Measurements from ENCODE around the gene PRR12. TPM values are rescaled to one million over a fixed set of nuclear protein-coding genes. Genes with fewer than 3 reads are reported as not detected.

PRR12 gene
- total and polyA plus RNA-seq, 2 donors from 2014 or later: 4.9 to 27.4 TPM

GRCh38 chr19:49599378-49600295 lies 8.7 kb downstream of the PRR12 start:
- intact Hi-C loops (cut with DNase I): no loop called here
- no peaks in the 10 kb centered on the region for H3K27me3 ChIP-seq (ENCODE audit: control insufficient read depth, insufficient read depth, low read length)
- no peak for FAIRE-seq

GRCh38 chr19:49601482-49602038 lies 10.6 kb downstream of the PRR12 start:
- Histone ChIP-seq H3K4me1 (ENCODE audit: control insufficient read depth in 2 of 3, insufficient read depth in 2 of 3, low read depth in 1 of 3, low read length in 3 of 3) (no peaks in the 10 kb centered on the region), H3K4me3 (ENCODE audit: low read length in 3 of 3) (no peak overlapping the region), H3K9ac (ENCODE audit: low read length in 3 of 3) (no peak overlapping the region), H3K9me3 (ENCODE audit: control insufficient read depth in 2 of 3, insufficient read depth in 1 of 3, low read length in 3 of 3) (no peaks in the 10 kb centered on the region), H3K27me3 (ENCODE audit: control insufficient read depth, insufficient read depth, low read length) (no peaks in the 10 kb centered on the region), H3K36me3 (ENCODE audit: control insufficient read depth in 2 of 3, insufficient read depth in 3 of 3, low read length in 3 of 3) (peaks cover 5 to 26% (median 9%) of the 10 kb centered on the region in 3 donors), H3K27ac (ENCODE audit: low read depth in 2 of 2, low read length in 2 of 2) (no peak overlapping the region)
- DNase-seq (no peak), FAIRE-seq (no peak)
- no peak for TF ChIP-seq CTCF (IDR thresholded peaks at IDR 0.05; ENCODE audit: borderline replicate concordance, extremely low read depth, insufficient read depth)
- intact Hi-C loops (cut with DNase I): no loop called here

More at GRCh38 chr19:49599378-49600295, 8.7 kb downstream of the PRR12 start:
- TF ChIP-seq CTCF (IDR thresholded peaks at IDR 0.05; ENCODE audit: borderline replicate concordance, extremely low read depth, insufficient read depth): no peak
- Histone ChIP-seq H3K4me3 (ENCODE audit: low read length in 3 of 3) (no peak overlapping the region), H3K36me3 (ENCODE audit: control insufficient read depth in 2 of 3, insufficient read depth in 3 of 3, low read length in 3 of 3) (peaks cover 5 to 26% (median 9%) of the 10 kb centered on the region in 3 donors), H3K4me1 (ENCODE audit: control insufficient read depth in 2 of 3, insufficient read depth in 2 of 3, low read depth in 1 of 3, low read length in 3 of 3) (no peaks in the 10 kb centered on the region), H3K9ac (ENCODE audit: low read length in 3 of 3) (no peak overlapping the region), H3K27ac (ENCODE audit: low read depth in 2 of 2, low read length in 2 of 2) (no peak overlapping the region), H3K9me3 (ENCODE audit: control insufficient read depth in 2 of 3, insufficient read depth in 1 of 3, low read length in 3 of 3) (no peaks in the 10 kb centered on the region)
- no peak for DNase-seq

- FAIRE-seq (no peak), DNase-seq (no peak)
- Histone ChIP-seq H3K27ac (ENCODE audit: low read depth in 2 of 2, low read length in 2 of 2) (no peak overlapping the region), H3K4me3 (ENCODE audit: low read length in 3 of 3) (no peak overlapping the region), H3K36me3 (ENCODE audit: control insufficient read depth in 2 of 3, insufficient read depth in 3 of 3, low read length in 3 of 3) (peaks cover 5 to 26% (median 9%) of the 10 kb centered on the region in 3 donors), H3K4me1 (ENCODE audit: control insufficient read depth in 2 of 3, insufficient read depth in 2 of 3, low read depth in 1 of 3, low read length in 3 of 3) (no peaks in the 10 kb centered on the region), H3K9me3 (ENCODE audit: control insufficient read depth in 2 of 3, insufficient read depth in 1 of 3, low read length in 3 of 3) (no peaks in the 10 kb centered on the region), H3K27me3 (ENCODE audit: control insufficient read depth, insufficient read depth, low read length) (no peaks in the 10 kb centered on the region), H3K9ac (ENCODE audit: low read length in 3 of 3) (no peak overlapping the region)
- intact Hi-C loops (cut with DNase I): no loop called here
- TF ChIP-seq CTCF (IDR thresholded peaks at IDR 0.05; ENCODE audit: borderline replicate concordance, extremely low read depth, insufficient read depth): no peak
Measured at GRCh38 chr19:49602806-49603205, 11.8 kb downstream of the PRR12 start.
